ENCODE measurements around the gene SYNE4. TPM values are rescaled to one million over a fixed set of nuclear protein-coding genes. Genes with fewer than 3 reads are reported as not detected.
"Not testable (repeated sequence)": the region's sequence is repeated elsewhere in the genome, so short reads cannot be mapped to it uniquely, and the experiment has no call there.

Gene SYNE4
- total and polyA plus RNA-seq, 2 donors = 3.1 to 5.8 TPM

DNA sequence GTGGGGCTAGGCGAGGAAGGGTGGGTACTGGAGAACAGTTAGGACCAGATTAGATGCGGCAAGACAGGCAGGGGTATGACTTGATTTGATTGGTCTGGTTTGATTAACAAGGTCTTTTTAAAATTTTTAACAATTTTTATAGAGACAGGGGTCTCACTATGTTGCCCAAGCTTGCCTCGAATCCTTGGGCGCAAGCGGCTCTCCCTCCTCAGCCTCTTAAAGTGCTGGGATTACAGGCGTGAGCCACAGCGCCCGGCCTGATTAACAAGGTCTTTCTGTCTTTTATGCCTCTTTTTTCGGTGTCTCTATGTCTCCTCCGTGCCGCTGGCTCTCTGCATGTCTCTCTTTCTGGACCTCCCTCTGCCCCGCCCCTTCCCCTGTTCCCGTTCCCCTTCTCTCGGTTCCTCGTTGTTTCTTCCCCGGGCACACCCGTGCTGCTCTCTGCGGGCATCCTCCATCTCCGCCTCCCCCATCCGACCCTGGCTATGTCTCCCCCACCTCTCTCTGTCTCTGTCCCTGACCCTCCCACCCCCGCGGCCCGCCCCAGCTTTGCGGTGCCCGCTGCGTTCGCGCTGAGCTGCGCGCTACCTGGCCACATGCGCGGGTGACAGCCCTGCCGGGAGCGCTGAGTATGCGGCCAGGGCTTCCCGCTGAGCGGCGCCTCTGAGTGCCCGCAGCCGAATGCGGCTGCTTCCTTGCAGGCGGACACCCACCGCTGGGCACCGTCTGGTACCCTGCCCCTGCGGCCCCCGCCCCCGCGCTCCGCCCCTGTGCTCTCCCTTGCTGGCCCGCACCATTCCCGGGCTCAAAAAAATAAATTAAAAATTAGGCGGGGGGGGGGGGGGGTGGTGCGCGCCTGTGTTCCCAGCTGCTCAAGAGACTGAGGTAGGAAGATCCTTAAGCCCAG is 21.7 kb downstream of the SYNE4 start:
- Histone ChIP-seq H3K4me3 (ENCODE audit: low read length in 2 of 2) (peak overlapping the region in 1 of 2 donors; percentile 31), H3K27ac (ENCODE audit: low read depth in 1 of 2, low read length in 1 of 2) (no peak overlapping the region), H3K27me3 (ENCODE audit: control insufficient read depth in 2 of 2, insufficient read depth in 1 of 2, low read length in 1 of 2) (peaks cover 10 to 60% of the 10 kb centered on the region in 2 donors), H3K4me1 (ENCODE audit: control insufficient read depth in 2 of 2, insufficient read depth in 2 of 2, low read length in 2 of 2) (no peaks in the 10 kb centered on the region), H3K36me3 (ENCODE audit: control insufficient read depth in 2 of 2, insufficient read depth in 2 of 2, low read length in 1 of 2) (no peaks in the 10 kb centered on the region), H3K9me3 (ENCODE audit: control insufficient read depth in 2 of 2, insufficient read depth in 1 of 2, low read length in 1 of 2) (no peaks in the 10 kb centered on the region)
- no peak for DNase-seq (ENCODE audit: low read depth in 6 of 9, low spot score in 9 of 9)
- 9% methylated on average over 54 of the region's 54 CpGs for WGBS

DNA sequence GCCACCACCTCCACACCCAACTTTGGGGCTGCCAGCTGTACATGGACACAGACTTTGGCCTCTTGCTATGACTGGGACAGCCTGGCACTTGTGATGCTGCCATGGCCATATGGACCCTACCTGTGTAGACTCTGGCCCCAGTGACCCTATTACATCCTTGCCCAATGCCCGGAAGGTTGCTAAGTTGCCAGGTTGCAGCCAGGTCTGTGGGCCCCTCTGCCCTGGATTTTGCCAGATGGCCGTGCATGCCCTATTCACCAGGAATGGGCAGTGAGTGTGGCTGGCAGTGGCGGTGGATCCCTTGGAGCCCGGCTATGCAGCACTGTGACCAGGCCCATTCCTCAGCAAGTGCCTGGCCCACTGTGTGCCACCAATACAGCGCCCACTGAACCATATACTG is 22.5 kb downstream of the SYNE4 start:
- no peak for DNase-seq (ENCODE audit: low read depth in 6 of 9, low spot score in 9 of 9)
- Histone ChIP-seq H3K9me3 (ENCODE audit: control insufficient read depth in 2 of 2, insufficient read depth in 1 of 2, low read length in 1 of 2) (no peaks in the 10 kb centered on the region), H3K4me1 (ENCODE audit: control insufficient read depth in 2 of 2, insufficient read depth in 2 of 2, low read length in 2 of 2) (no peaks in the 10 kb centered on the region), H3K27me3 (ENCODE audit: control insufficient read depth in 2 of 2, insufficient read depth in 1 of 2, low read length in 1 of 2) (peaks cover 10 to 60% of the 10 kb centered on the region in 2 donors), H3K27ac (ENCODE audit: low read depth in 1 of 2, low read length in 1 of 2) (no peak overlapping the region), H3K36me3 (ENCODE audit: control insufficient read depth in 2 of 2, insufficient read depth in 2 of 2, low read length in 1 of 2) (no peaks in the 10 kb centered on the region), H3K4me3 (ENCODE audit: low read length in 2 of 2) (no peak overlapping the region)
- 95% methylated on average over 5 of the region's 5 CpGs for WGBS

DNA sequence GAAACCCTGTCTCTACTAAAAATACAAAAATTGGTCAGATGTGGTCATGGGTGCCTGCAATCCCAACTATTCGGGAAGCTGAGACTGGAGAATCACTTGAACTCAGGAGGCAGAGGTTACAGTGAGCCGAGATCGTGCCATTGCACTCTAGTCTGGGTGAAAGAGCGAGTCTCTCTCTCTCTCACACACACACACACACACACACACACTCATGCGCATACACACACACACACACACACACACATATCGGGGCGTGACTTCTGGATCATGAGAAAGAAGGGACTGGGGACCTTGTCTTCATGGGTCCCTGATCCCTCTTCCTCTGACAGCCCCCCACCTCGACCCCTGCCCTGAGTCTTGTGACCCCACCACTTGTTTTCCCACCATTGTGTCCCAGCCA is 25.4 kb downstream of the SYNE4 start:
- DNase-seq (ENCODE audit: low read depth in 6 of 9, low spot score in 9 of 9) = no peak
- Histone ChIP-seq H3K4me3 (ENCODE audit: low read length in 2 of 2) (no peak overlapping the region), H3K27me3 (ENCODE audit: control insufficient read depth in 2 of 2, insufficient read depth in 1 of 2, low read length in 1 of 2) (peaks cover 8 to 48% of the 10 kb centered on the region in 2 donors), H3K36me3 (ENCODE audit: control insufficient read depth in 2 of 2, insufficient read depth in 2 of 2, low read length in 1 of 2) (no peaks in the 10 kb centered on the region), H3K27ac (ENCODE audit: low read depth in 1 of 2, low read length in 1 of 2) (no peak overlapping the region), H3K9me3 (ENCODE audit: control insufficient read depth in 2 of 2, insufficient read depth in 1 of 2, low read length in 1 of 2) (no peaks in the 10 kb centered on the region), H3K4me1 (ENCODE audit: control insufficient read depth in 2 of 2, insufficient read depth in 2 of 2, low read length in 2 of 2) (no peaks in the 10 kb centered on the region)
- 83% methylated on average over 8 of the region's 8 CpGs for WGBS

DNA sequence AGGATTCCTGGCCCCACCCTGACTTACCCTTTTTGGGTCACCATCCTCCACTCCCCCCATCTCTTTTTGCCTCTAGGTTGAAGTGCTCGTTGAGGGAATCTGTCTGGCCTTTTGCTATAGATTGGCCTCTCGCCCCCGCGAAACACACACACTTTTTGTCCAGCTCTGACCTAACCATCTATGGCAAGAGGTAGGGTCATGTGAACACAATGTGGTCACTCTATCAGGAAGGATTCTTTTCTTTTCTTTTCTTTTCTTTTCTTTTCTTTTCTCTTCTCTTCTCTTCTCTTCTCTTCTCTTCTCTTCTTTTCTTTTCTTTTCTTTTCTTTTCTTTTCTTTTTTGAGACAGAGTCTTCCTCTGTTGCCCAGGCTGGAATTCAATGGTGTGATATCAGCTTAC is 27.6 kb downstream of the SYNE4 start:
- not testable (repeated sequence) for H3K4me1 ChIP-seq (ENCODE audit: control insufficient read depth in 2 of 2, insufficient read depth in 2 of 2, low read length in 2 of 2); H3K36me3 ChIP-seq (ENCODE audit: control insufficient read depth in 2 of 2, insufficient read depth in 2 of 2, low read length in 1 of 2); DNase-seq (ENCODE audit: low read depth in 6 of 9, low spot score in 9 of 9); H3K27ac ChIP-seq (ENCODE audit: low read depth in 1 of 2, low read length in 1 of 2); H3K4me3 ChIP-seq (ENCODE audit: low read length in 2 of 2); H3K9me3 ChIP-seq (ENCODE audit: control insufficient read depth in 2 of 2, insufficient read depth in 1 of 2, low read length in 1 of 2)
- 90% methylated on average over 4 of the region's 4 CpGs for WGBS
- H3K27me3 ChIP-seq (ENCODE audit: control insufficient read depth in 2 of 2, insufficient read depth in 1 of 2, low read length in 1 of 2) = peaks cover 0 to 29% of the 10 kb centered on the region in 2 donors

DNA sequence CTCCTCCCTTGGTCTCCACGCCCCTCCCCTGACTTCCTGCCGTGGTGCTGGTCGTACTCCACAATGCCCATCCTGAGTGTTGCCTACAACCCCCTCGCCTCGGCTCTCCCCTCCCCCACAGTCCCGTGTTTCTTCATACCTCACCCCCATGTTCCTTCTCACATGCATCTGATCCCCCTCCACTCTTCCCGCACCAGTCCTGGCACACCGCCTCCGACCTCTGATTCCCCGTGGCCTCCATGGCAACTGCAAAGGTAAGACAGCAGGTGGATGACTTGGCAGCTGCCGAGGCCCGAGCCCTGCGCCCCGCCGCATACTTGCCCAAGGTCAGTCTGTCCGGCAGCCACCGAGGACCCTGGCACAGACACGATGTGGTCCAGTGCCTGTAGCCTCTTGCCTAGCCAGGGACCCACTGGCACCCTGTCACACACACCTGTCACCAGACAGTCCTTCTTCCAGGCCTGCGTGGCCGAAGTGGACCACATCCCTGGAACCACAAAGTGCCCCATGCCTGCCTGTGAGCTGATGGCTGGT is 29.7 kb downstream of the SYNE4 start:
- DNase-seq (ENCODE audit: low read depth in 6 of 9, low spot score in 9 of 9) = no peak

DNA sequence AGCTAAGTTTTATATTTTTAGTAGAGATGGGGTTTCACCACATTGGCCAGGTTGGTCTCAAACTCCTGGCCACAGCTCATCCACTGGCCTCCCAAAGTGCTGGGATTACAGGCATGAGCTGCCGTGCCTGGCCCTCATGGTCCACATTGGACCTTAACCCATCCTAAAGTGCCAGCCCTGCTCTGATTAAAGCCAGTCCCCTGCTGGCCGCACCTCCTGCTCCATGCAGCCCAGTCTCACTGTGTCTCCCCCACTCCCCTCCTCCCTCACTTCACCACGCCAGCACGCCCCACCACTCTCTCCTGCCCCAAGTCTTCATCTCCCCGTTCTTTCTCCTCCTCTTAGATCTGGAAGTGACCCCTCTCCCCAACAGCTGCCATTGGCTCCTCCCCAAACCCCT is 30.3 kb downstream of the SYNE4 start:
- DNase-seq (ENCODE audit: low read depth in 6 of 9, low spot score in 9 of 9) = no peak
- Histone ChIP-seq H3K4me1 (ENCODE audit: control insufficient read depth in 2 of 2, insufficient read depth in 2 of 2, low read length in 2 of 2) (no peaks in the 10 kb centered on the region), H3K9me3 (ENCODE audit: control insufficient read depth in 2 of 2, insufficient read depth in 1 of 2, low read length in 1 of 2) (no peaks in the 10 kb centered on the region), H3K27me3 (ENCODE audit: control insufficient read depth in 2 of 2, insufficient read depth in 1 of 2, low read length in 1 of 2) (peaks cover 0 to 7% of the 10 kb centered on the region in 2 donors), H3K36me3 (ENCODE audit: control insufficient read depth in 2 of 2, insufficient read depth in 2 of 2, low read length in 1 of 2) (no peaks in the 10 kb centered on the region), H3K27ac (ENCODE audit: low read depth in 1 of 2, low read length in 1 of 2) (no peak overlapping the region), H3K4me3 (ENCODE audit: low read length in 2 of 2) (no peak overlapping the region)
- 52% methylated on average over 5 of the region's 5 CpGs for WGBS

More for the DNA sequence above, 29.7 kb downstream of the SYNE4 start:
- Histone ChIP-seq H3K4me3 (ENCODE audit: low read length in 2 of 2) (no peak overlapping the region), H3K27me3 (ENCODE audit: control insufficient read depth in 2 of 2, insufficient read depth in 1 of 2, low read length in 1 of 2) (peaks cover 0 to 10% of the 10 kb centered on the region in 2 donors), H3K36me3 (ENCODE audit: control insufficient read depth in 2 of 2, insufficient read depth in 2 of 2, low read length in 1 of 2) (no peaks in the 10 kb centered on the region), H3K9me3 (ENCODE audit: control insufficient read depth in 2 of 2, insufficient read depth in 1 of 2, low read length in 1 of 2) (no peaks in the 10 kb centered on the region), H3K4me1 (ENCODE audit: control insufficient read depth in 2 of 2, insufficient read depth in 2 of 2, low read length in 2 of 2) (no peaks in the 10 kb centered on the region), H3K27ac (ENCODE audit: low read depth in 1 of 2, low read length in 1 of 2) (no peak overlapping the region)
- WGBS = 69% methylated on average over 20 of the region's 20 CpGs

DNA sequence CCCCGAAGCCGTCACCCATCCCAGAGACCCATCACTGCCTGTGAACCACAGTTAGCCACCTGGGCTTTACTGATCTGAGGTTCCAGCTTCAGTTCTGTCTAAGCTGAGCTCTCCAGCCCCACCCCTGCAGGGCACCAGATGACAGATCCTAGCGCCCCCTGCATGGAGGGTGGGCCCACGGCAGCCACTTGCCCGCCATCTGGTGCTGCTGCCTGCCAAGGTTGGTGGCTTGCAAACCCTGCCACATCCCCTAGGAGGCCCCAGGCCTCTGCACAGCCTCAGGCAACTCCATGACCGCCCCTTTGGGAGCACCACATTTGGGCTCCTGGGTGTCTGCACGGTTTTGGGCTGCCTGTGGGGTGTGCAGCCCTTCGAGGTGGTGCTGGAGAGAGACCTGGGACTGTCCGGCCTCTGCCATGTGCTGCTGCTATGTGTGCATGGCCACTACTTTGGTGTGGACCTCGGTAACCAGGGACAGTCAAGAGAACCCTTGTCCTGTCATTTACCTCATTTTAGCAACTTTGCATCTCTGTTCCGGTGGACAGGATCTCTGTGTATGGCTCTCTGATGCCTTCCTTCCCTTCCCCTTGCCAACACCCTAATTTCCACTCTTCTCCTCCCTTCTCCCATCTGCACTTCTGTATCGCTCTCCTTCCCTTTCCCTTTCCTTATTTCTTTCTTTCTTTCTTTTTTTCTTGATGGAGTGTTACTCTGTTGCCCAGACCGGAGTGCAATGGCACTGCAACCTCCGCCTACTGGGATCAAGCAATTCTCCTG is 31.0 kb downstream of the SYNE4 start:
- H3K36me3 ChIP-seq (ENCODE audit: control insufficient read depth in 2 of 2, insufficient read depth in 2 of 2, low read length in 1 of 2) = no peaks in the 10 kb centered on the region
- no peaks in the 10 kb centered on the region for H3K4me1 ChIP-seq (ENCODE audit: control insufficient read depth in 2 of 2, insufficient read depth in 2 of 2, low read length in 2 of 2)
- peak in 1 of 9 donors; percentile 31 for DNase-seq (ENCODE audit: low read depth in 6 of 9, low spot score in 9 of 9)
- no peaks in the 10 kb centered on the region for H3K9me3 ChIP-seq (ENCODE audit: control insufficient read depth in 2 of 2, insufficient read depth in 1 of 2, low read length in 1 of 2)
- H3K27ac ChIP-seq (ENCODE audit: low read depth in 1 of 2, low read length in 1 of 2) = no peak overlapping the region
- H3K4me3 ChIP-seq (ENCODE audit: low read length in 2 of 2) = no peak overlapping the region
- peaks cover 0 to 7% of the 10 kb centered on the region in 2 donors for H3K27me3 ChIP-seq (ENCODE audit: control insufficient read depth in 2 of 2, insufficient read depth in 1 of 2, low read length in 1 of 2)
- WGBS = 56% methylated on average over 14 of the region's 14 CpGs

DNA sequence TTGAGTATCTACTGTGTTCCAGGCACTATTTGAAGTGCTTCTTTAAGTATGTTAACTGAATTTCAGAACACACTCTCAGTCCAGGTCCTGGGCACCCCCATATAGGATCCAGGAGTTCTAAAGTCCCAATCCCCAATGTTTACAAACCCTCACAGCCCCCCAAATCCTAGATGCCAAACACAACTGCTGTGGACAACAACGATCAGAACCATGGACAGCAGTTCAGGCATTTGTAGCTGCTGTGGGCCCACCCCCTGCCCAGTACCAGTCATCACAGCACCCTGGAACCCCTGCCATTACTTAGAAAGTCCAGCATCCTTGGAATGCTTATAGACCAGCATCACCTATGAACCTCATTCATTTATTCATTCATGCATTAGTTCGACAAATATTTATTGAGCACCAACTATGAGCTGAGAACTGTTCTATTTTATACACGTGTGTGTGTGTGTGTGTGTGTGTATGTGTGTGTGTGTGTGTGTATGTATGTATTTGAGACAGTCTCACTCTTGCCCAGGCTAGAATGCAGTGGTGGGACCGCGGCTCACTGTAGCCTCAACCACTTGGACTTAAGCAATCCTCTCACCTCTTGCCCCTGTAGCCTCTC is 32.9 kb downstream of the SYNE4 start:
- H3K27me3 ChIP-seq (ENCODE audit: control insufficient read depth in 2 of 2, insufficient read depth in 1 of 2, low read length in 1 of 2) = peaks cover 0 to 7% of the 10 kb centered on the region in 2 donors
- H3K27ac ChIP-seq (ENCODE audit: low read depth in 1 of 2, low read length in 1 of 2) = no peak overlapping the region
- no peaks in the 10 kb centered on the region for H3K4me1 ChIP-seq (ENCODE audit: control insufficient read depth in 2 of 2, insufficient read depth in 2 of 2, low read length in 2 of 2)
- H3K36me3 ChIP-seq (ENCODE audit: control insufficient read depth in 2 of 2, insufficient read depth in 2 of 2, low read length in 1 of 2) = no peaks in the 10 kb centered on the region
- no peaks in the 10 kb centered on the region for H3K9me3 ChIP-seq (ENCODE audit: control insufficient read depth in 2 of 2, insufficient read depth in 1 of 2, low read length in 1 of 2)
- H3K4me3 ChIP-seq (ENCODE audit: low read length in 2 of 2) = no peak overlapping the region
- 35% methylated on average over 5 of the region's 5 CpGs for WGBS
- DNase-seq (ENCODE audit: low read depth in 6 of 9, low spot score in 9 of 9) = peak in 2 of 9 donors; percentile 43 to 50

Data from thymus (tissue), 11 donors.